ENCODE results near the gene GAD1. TPM values are rescaled to one million over a fixed set of nuclear protein-coding genes. Genes with fewer than 3 reads are reported as not detected.

Gene GAD1
- total RNA-seq, 3 donors from 2014 or later (not counting 1 experiment from before 2014, with no cell fraction given), result not detected

- TF ChIP-seq CTCF (IDR thresholded peaks at IDR 0.05), result no peak
- peaks cover 32 to 54% of the 10 kb centered on the region in 2 donors for H3K27me3 Mint-ChIP-seq (ENCODE audit: low read depth in 2 of 2)
These were observed 12.3 kb downstream of the GAD1 start for GRCh38 chr2:170829036-170829435.

GRCh38 chr2:170830166-170830565 lies 13.5 kb downstream of the GAD1 start:
- no peaks in the 10 kb centered on the region for H3K4me1 ChIP-seq (ENCODE audit: control insufficient read depth, insufficient read depth, low read length)
- intact Hi-C loops (cut with micrococcal nuclease), result no loop called here
- no peak for TF ChIP-seq CTCF (IDR thresholded peaks at IDR 0.05)
- H3K4me3 Mint-ChIP-seq, result no peak overlapping the region
- no peaks in the 10 kb centered on the region for H3K9me3 Mint-ChIP-seq
- H3K9me3 ChIP-seq (ENCODE audit: control insufficient read depth, insufficient read depth, low read length), result no peaks in the 10 kb centered on the region
- no peak overlapping the region for H3K4me3 ChIP-seq (ENCODE audit: low read length)
- H3K36me3 Mint-ChIP-seq, result no peaks in the 10 kb centered on the region
- DNase-seq (no peak), ATAC-seq (no peak)
- H3K27ac Mint-ChIP-seq, result no peak overlapping the region
- 92% methylated on average over 3 of the region's 3 CpGs for WGBS (ENCODE audit: insufficient coverage)
- H3K4me1 Mint-ChIP-seq, result no peaks in the 10 kb centered on the region
- H3K27me3 ChIP-seq (ENCODE audit: control insufficient read depth, insufficient read depth, low read length), result peaks cover 3% of the 10 kb centered on the region
- no peaks in the 10 kb centered on the region for H3K36me3 ChIP-seq (ENCODE audit: control insufficient read depth, insufficient read depth, low read length)
- H3K27me3 Mint-ChIP-seq (ENCODE audit: low read depth in 2 of 2), result peaks cover 24 to 46% of the 10 kb centered on the region in 2 donors
- H3K27ac ChIP-seq (ENCODE audit: low read length), result no peak overlapping the region

More at GRCh38 chr2:170829036-170829435, 12.3 kb downstream of the GAD1 start:
- H3K4me3 Mint-ChIP-seq, result no peak overlapping the region
- no peak for DNase-seq
- intact Hi-C loops (cut with micrococcal nuclease), result no loop called here
- no peak for ATAC-seq
- Histone ChIP-seq H3K9me3 (ENCODE audit: control insufficient read depth, insufficient read depth, low read length) (no peaks in the 10 kb centered on the region), H3K36me3 (ENCODE audit: control insufficient read depth, insufficient read depth, low read length) (no peaks in the 10 kb centered on the region), H3K4me3 (ENCODE audit: low read length) (no peak overlapping the region), H3K4me1 (ENCODE audit: control insufficient read depth, insufficient read depth, low read length) (no peaks in the 10 kb centered on the region), H3K27me3 (ENCODE audit: control insufficient read depth, insufficient read depth, low read length) (peaks cover 8% of the 10 kb centered on the region), H3K27ac (ENCODE audit: low read length) (no peak overlapping the region)
- H3K4me1 Mint-ChIP-seq, result peaks cover 0 to under 1% of the 10 kb centered on the region in 2 donors
- WGBS (ENCODE audit: insufficient coverage), result 84% methylated on average over 2 of the region's 2 CpGs
- H3K36me3 Mint-ChIP-seq, result no peaks in the 10 kb centered on the region
- no peak overlapping the region for H3K27ac Mint-ChIP-seq
- H3K9me3 Mint-ChIP-seq, result no peaks in the 10 kb centered on the region

GRCh38 chr2:170831115-170831514 lies 14.4 kb downstream of the GAD1 start:
- TF ChIP-seq CTCF (IDR thresholded peaks at IDR 0.05), result no peak
- no peak for ATAC-seq
- Histone ChIP-seq H3K36me3 (ENCODE audit: control insufficient read depth, insufficient read depth, low read length) (no peaks in the 10 kb centered on the region), H3K27me3 (ENCODE audit: control insufficient read depth, insufficient read depth, low read length) (no peaks in the 10 kb centered on the region), H3K4me3 (ENCODE audit: low read length) (no peak overlapping the region), H3K27ac (ENCODE audit: low read length) (no peak overlapping the region), H3K4me1 (ENCODE audit: control insufficient read depth, insufficient read depth, low read length) (no peaks in the 10 kb centered on the region), H3K9me3 (ENCODE audit: control insufficient read depth, insufficient read depth, low read length) (no peaks in the 10 kb centered on the region)
- no peak overlapping the region for H3K4me3 Mint-ChIP-seq
- no peaks in the 10 kb centered on the region for H3K9me3 Mint-ChIP-seq
- intact Hi-C loops (cut with micrococcal nuclease), result no loop called here
- H3K27ac Mint-ChIP-seq, result no peak overlapping the region
- H3K4me1 Mint-ChIP-seq, result no peaks in the 10 kb centered on the region
- DNase-seq, result no peak
- no peaks in the 10 kb centered on the region for H3K36me3 Mint-ChIP-seq
- peaks cover 18 to 41% of the 10 kb centered on the region in 2 donors for H3K27me3 Mint-ChIP-seq (ENCODE audit: low read depth in 2 of 2)
- WGBS (ENCODE audit: insufficient coverage), result 93% methylated on average over 4 of the region's 4 CpGs

GRCh38 chr2:170836027-170836426 lies 19.3 kb downstream of the GAD1 start:
- Mint-ChIP-seq H3K4me3 (no peak overlapping the region), H3K4me1 (no peaks in the 10 kb centered on the region), H3K9me3 (no peaks in the 10 kb centered on the region), H3K27ac (no peak overlapping the region), H3K36me3 (no peaks in the 10 kb centered on the region), H3K27me3 (ENCODE audit: low read depth in 2 of 2) (peaks cover 14 to 50% of the 10 kb centered on the region in 2 donors)
- no peak for ATAC-seq
- Histone ChIP-seq H3K4me1 (ENCODE audit: control insufficient read depth, insufficient read depth, low read length) (no peaks in the 10 kb centered on the region), H3K36me3 (ENCODE audit: control insufficient read depth, insufficient read depth, low read length) (no peaks in the 10 kb centered on the region), H3K9me3 (ENCODE audit: control insufficient read depth, insufficient read depth, low read length) (no peaks in the 10 kb centered on the region), H3K27me3 (ENCODE audit: control insufficient read depth, insufficient read depth, low read length) (no peaks in the 10 kb centered on the region), H3K4me3 (ENCODE audit: low read length) (no peak overlapping the region), H3K27ac (ENCODE audit: low read length) (no peak overlapping the region)
- no peak for DNase-seq
- 79% methylated on average over 4 of the region's 5 CpGs for WGBS (ENCODE audit: insufficient coverage)
- intact Hi-C loops (cut with micrococcal nuclease), result no loop called here
- TF ChIP-seq CTCF (IDR thresholded peaks at IDR 0.05), result no peak
